ENCODE data around the gene SDC4. TPM values are rescaled to one million over a fixed set of nuclear protein-coding genes. Genes with fewer than 3 reads are reported as not detected.

SDC4 gene
- total and polyA plus RNA-seq, 9 of the 15 experiments (the other 6 are each of a cell fraction or from before 2014, with no cell fraction given), result 2.1 to 10.7 (median 6.3) TPM

GRCh38 chr20:45343532-45344167, 4.6 kb downstream of the SDC4 start (continued):
- no peak for TF ChIP-seq HBP1 (CRISPR knock-in tag; IDR thresholded peaks at IDR 0.05)
- no peak for TF ChIP-seq PHB2 (IDR thresholded peaks at IDR 0.05; ENCODE audit: low read depth)
- TF ChIP-seq KDM1A (IDR thresholded peaks at IDR 0.05), result peak; percentile 86 to 92
- TF ChIP-seq ZEB2 (IDR thresholded peaks at IDR 0.05), result 0 out of 2 replicates have a peak, but pooled peaks have one; percentile 28
- peak; percentile 69 for TF ChIP-seq FOXM1 (IDR thresholded peaks at IDR 0.05; ENCODE audit: low read depth)
- TF ChIP-seq FOXM1 (CRISPR knock-in tag; IDR thresholded peaks at IDR 0.05; ENCODE audit: low read depth), result no peak
- TF ChIP-seq SIN3B (IDR thresholded peaks at IDR 0.05; ENCODE audit: low read depth), result no peak
- peak; percentile 48 for TF ChIP-seq TEAD4 (IDR thresholded peaks at IDR 0.05; ENCODE audit: low read length)
- TF ChIP-seq TEAD4 (CRISPR knock-in tag; IDR thresholded peaks at IDR 0.05; ENCODE audit: borderline replicate concordance), result no peak
- TF ChIP-seq CBFA2T2 (conservative IDR thresholded peaks at IDR 0.05), result peak; percentile 70
- TF ChIP-seq, protein P1, sequence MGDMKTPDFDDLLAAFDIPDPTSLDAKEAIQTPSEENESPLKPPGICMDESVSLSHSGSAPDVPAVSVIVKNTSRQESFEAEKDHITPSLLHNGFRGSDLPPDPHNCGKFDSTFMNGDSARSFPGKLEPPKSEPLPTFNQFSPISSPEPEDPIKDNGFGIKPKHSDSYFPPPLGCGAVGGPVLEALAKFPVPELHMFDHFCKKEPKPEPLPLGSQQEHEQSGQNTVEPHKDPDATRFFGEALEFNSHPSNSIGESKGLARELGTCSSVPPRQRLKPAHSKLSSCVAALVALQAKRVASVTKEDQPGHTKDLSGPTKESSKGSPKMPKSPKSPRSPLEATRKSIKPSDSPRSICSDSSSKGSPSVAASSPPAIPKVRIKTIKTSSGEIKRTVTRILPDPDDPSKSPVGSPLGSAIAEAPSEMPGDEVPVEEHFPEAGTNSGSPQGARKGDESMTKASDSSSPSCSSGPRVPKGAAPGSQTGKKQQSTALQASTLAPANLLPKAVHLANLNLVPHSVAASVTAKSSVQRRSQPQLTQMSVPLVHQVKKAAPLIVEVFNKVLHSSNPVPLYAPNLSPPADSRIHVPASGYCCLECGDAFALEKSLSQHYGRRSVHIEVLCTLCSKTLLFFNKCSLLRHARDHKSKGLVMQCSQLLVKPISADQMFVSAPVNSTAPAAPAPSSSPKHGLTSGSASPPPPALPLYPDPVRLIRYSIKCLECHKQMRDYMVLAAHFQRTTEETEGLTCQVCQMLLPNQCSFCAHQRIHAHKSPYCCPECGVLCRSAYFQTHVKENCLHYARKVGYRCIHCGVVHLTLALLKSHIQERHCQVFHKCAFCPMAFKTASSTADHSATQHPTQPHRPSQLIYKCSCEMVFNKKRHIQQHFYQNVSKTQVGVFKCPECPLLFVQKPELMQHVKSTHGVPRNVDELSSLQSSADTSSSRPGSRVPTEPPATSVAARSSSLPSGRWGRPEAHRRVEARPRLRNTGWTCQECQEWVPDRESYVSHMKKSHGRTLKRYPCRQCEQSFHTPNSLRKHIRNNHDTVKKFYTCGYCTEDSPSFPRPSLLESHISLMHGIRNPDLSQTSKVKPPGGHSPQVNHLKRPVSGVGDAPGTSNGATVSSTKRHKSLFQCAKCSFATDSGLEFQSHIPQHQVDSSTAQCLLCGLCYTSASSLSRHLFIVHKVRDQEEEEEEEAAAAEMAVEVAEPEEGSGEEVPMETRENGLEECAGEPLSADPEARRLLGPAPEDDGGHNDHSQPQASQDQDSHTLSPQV (IDR thresholded peaks at IDR 0.05), result 0 out of 2 replicates have a peak, but pooled peaks have one; percentile 10
- peak; percentile 37; the same call in 1 of the 2 replicates for TF ChIP-seq EP300 (IDR thresholded peaks at IDR 0.05; ENCODE audit: low read length)
- TF ChIP-seq, protein P2, sequence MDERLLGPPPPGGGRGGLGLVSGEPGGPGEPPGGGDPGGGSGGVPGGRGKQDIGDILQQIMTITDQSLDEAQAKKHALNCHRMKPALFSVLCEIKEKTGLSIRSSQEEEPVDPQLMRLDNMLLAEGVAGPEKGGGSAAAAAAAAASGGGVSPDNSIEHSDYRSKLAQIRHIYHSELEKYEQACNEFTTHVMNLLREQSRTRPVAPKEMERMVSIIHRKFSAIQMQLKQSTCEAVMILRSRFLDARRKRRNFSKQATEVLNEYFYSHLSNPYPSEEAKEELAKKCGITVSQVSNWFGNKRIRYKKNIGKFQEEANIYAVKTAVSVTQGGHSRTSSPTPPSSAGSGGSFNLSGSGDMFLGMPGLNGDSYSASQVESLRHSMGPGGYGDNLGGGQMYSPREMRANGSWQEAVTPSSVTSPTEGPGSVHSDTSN (CRISPR knock-in tag; IDR thresholded peaks at IDR 0.05; ENCODE audit: low read depth), result no peak
- TF ChIP-seq, protein P2 (tag; conservative IDR thresholded peaks at IDR 0.05; ENCODE audit: low read depth), result peak; percentile 20; the same call in 1 of the 2 replicates
- TF ChIP-seq MTA1 (IDR thresholded peaks at IDR 0.05; ENCODE audit: borderline replicate concordance), result peak; percentile 32; the same call in 1 of the 2 replicates
- no peak for TF ChIP-seq HINFP (tag; conservative IDR thresholded peaks at IDR 0.05; ENCODE audit: low read depth)
- TF ChIP-seq CTBP1 (IDR thresholded peaks at IDR 0.05; ENCODE audit: borderline replicate concordance), result peak; percentile 10; the same call in 1 of the 2 replicates
- TF ChIP-seq ZNF143 (CRISPR knock-in tag; IDR thresholded peaks at IDR 0.05), result 0 out of 2 replicates have a peak, but pooled peaks have one; percentile 27
- peak; percentile 81 for TF ChIP-seq CBFA2T3 (IDR thresholded peaks at IDR 0.05)
- TF ChIP-seq ELF2 (CRISPR knock-in tag; IDR thresholded peaks at IDR 0.05), result no peak
- peak; percentile 32 for TF ChIP-seq DPF2 (IDR thresholded peaks at IDR 0.05)

Measured in K562 (cell line).